Activated CD4-positive, alpha-beta T cell treated with anti-CD3 and anti-CD28 coated beads, Interleukin-2, amount 50 U/mL, for 24 hours (primary cell): ENCODE measurements around the gene OR4L1.
"Not testable (repeated sequence)": the region's sequence is repeated elsewhere in the genome, so short reads cannot be mapped to it uniquely, and the experiment has no call there.

Experiments used
- DNase-seq, 2 donors: peaks; one replicate each; pipeline ENCODE4 v3.0.0-alpha.2; 2020; ENCODE audit warnings: low read depth in 1 of 2, low spot score in 1 of 2

Gene OR4L1

DNA sequence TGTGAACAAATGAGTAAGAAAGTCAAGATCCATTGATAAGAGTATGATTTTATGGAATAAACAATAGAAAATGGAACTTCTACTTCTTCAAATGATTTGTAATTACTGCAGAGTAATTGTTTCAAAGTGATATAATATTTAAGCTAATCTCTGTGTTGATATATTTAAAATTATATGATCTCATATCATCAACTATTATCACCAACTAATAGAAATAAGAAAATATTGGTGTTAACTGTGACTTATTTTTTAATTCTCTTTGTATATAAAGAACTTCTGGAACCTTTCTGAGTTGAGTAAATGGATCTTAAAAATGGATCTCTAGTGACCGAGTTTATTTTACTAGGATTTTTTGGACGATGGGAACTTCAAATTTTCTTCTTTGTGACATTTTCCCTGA is at the start of gene OR4L1:
TSS of gene OR4L1 (plus strand) at position 301 of the 400 bp plus-strand sequence. CDS start at position 301, 0 bp downstream.
- DNase-seq, result no peak

DNA sequence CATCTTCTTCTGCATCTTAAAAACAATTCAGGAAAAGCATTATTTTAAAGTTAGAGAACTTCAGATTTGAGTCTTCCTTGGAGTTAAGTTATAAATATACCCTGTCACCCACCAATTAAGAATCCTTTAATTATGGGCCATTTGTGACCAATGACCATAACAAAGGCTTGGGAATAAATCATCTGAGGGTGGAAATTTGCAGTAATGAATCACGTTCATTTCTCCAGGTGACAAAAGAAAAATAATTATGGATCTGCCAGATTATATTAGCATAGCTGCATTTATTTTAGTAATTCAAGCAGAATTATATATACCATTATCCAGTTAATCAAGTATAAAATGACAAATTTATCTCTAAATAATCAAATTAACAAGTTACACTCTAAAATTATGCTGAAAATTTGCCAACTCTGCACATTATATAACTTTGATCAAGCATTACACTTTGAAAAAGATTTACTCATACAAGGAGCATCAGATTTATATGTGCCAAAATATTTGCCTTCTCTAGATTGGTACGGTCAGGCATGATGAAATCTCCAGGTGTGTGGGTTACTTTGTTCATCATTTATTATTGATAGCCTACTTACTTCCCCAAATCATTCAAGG is 40.5 kb upstream of the OR4L1 start, which contains the start of gene OR4K14:
TSS of gene OR4K14 (minus strand) at position 51 of the 609 bp plus-strand sequence. CDS start 4,114 bp downstream, outside the sequence.
- no peak for DNase-seq

- no peak for DNase-seq
These were observed 28.8 kb upstream of the OR4L1 start for GRCh38 chr14:20031058-20031457.

- DNase-seq, result no peak
These were observed 24.4 kb upstream of the OR4L1 start for GRCh38 chr14:20035449-20035848.

GRCh38 chr14:20035938-20036337 is 23.9 kb upstream of the OR4L1 start, which contains the start of gene OR4K13:
OR4K13 (minus strand) TSS chr14:20036038; CDS start chr14:20034758, 1,280 bp downstream.
- DNase-seq, result no peak

- no peak for DNase-seq
These were observed 15.6 kb upstream of the OR4L1 start for GRCh38 chr14:20044243-20044642.

- DNase-seq, result no peak
These were observed 11.6 kb upstream of the OR4L1 start for GRCh38 chr14:20048202-20048601.

DNA sequence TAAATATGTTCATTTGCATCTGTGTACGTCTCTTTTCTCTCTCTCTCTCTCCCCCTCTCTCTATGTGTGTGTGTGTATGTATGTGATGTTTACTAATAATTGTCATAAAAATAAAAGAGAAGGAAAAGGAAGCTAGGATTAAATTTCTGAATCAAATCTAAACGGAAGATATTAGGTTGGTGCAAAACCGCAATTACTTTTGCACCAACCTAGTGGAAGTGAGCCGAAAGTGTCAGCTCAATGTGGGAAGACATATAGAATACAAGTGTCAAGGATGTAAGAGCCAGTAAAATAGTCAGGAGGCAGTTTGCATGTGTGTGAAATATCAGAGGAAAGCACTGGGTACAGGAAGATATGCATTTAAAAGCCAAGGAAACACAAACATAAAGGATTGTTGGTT is 32.2 kb downstream of the OR4L1 start:
- no peak for DNase-seq

GRCh38 chr14:20093442-20093841 is 33.6 kb downstream of the OR4L1 start:
- no peak for DNase-seq

DNA sequence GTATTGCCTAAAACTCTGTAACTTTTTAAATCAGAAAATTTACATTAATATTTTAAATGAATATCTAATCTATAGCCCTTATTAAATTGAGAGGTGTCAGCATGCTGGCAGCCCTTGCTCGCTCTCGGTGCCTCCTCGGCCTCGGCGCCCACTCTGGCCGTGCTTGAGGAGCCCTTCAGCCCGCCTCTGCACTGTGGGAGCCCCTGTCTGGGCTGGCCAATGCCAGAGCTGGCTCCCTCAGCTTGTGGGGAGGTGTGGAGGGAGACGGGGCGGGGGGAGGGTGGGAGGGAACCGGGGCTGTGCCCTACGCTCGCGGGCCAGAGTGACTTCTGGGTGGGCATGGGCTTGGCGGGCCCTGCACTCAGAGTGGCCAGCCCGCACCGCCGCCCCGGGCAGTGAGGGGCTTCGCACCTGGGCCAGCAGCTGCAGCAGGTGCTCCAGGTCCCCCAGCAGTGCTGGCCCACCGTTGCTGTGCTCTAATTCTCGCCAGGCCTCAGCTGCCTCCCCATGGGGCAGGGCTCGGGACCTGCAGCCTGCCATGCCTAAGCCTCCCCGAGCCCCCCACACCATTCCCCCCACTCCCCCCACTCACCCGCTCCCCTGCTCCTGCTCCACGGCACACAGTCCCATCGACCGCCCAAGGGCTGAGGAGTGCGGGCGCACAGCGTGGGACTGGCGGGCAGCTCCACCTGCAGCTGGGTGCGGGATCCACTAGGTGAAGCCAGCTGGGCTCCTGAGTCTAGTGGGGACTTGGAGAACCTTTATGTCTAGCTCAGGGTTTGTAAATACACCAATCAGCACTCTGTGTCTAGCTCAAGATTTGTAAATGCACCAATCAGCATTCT is 39.3 kb downstream of the OR4L1 start:
- DNase-seq, result not testable (repeated sequence)

DNA sequence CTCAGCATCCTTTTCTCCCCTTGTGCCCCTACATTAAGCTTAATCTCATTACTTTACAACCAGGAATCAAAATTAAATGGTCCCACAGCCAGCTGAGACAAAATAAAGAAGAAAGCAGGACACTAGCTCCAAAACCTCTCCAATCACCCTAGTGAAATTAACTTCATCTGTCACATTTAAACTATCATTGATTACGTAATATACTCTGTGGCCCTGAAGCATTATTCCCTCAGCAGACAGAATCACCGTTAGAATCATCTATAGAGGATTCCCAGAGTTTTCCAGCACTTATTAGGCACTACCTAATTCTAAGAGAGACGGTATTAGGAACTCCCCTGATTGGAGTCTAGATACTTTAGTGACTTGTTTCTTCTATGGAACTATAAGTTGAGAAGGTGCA is 50.6 kb downstream of the OR4L1 start, which contains the start of gene OR4K17:
TSS of gene OR4K17 (plus strand) at position 302 of the 400 bp plus-strand sequence. CDS start 6,761 bp downstream, outside the sequence.
- DNase-seq, result no peak
